Activated CD4-positive, alpha-beta memory T cell treated with anti-CD3 and anti-CD28 coated beads, Interleukin-2, amount 10 ng/mL, durations not matched to agents 7 days and 5 days (primary cell): ENCODE results near the gene NASP. TPM values are rescaled to one million over a fixed set of nuclear protein-coding genes. Genes with fewer than 3 reads are reported as not detected.
A peak's percentile ranks its signal among the peaks of the same experiment; 100 is the strongest.

ENCODE experiments used
- CTCF ChIA-PET: fragments of 350-600 bp; sonication (Branson Sonifier 250); formaldehyde crosslinking; loops from one replicate; lab custom pipeline; 2021; ENCODE audit warnings: antibody characterized with exemption, inconsistent platforms; lab: Charles Lee
- POLR2A ChIA-PET: fragments of 350-600 bp; sonication (Branson Sonifier 250); formaldehyde crosslinking; loops from one replicate; lab custom pipeline; 2021; ENCODE audit warnings: antibody characterized with exemption; lab: Charles Lee
- DNase-seq: peaks from one replicate; pipeline ENCODE4 v3.0.0-alpha.2; 2020
- H3K27ac Mint-ChIP-seq: one replicate; pipeline ENCODE4 v1.8.0; 2021; ENCODE audit warnings: mild to moderate bottlenecking, mixed read lengths
- H3K27me3 Mint-ChIP-seq: one replicate; pipeline ENCODE4 v1.8.0; 2021; ENCODE audit warnings: mixed read lengths
- H3K36me3 Mint-ChIP-seq: one replicate; pipeline ENCODE4 v1.8.0; 2021; ENCODE audit warnings: low read depth, mixed read lengths
- H3K4me1 Mint-ChIP-seq: one replicate; pipeline ENCODE4 v1.8.0; 2021; ENCODE audit warnings: mixed read lengths
- H3K4me3 Mint-ChIP-seq: one replicate; pipeline ENCODE4 v1.8.0; 2021; ENCODE audit warnings: mild to moderate bottlenecking, mixed read lengths
- H3K9me3 Mint-ChIP-seq: one replicate; pipeline ENCODE4 v1.8.0; 2021; ENCODE audit warnings: mixed read lengths
- total RNA-seq, 2 experiments: library from RNA; stranded (reverse); gene quantifications; one replicate each; pipeline ENCODE4 v1.2.3, GENCODE V29; 2021

NASP gene, protein sequence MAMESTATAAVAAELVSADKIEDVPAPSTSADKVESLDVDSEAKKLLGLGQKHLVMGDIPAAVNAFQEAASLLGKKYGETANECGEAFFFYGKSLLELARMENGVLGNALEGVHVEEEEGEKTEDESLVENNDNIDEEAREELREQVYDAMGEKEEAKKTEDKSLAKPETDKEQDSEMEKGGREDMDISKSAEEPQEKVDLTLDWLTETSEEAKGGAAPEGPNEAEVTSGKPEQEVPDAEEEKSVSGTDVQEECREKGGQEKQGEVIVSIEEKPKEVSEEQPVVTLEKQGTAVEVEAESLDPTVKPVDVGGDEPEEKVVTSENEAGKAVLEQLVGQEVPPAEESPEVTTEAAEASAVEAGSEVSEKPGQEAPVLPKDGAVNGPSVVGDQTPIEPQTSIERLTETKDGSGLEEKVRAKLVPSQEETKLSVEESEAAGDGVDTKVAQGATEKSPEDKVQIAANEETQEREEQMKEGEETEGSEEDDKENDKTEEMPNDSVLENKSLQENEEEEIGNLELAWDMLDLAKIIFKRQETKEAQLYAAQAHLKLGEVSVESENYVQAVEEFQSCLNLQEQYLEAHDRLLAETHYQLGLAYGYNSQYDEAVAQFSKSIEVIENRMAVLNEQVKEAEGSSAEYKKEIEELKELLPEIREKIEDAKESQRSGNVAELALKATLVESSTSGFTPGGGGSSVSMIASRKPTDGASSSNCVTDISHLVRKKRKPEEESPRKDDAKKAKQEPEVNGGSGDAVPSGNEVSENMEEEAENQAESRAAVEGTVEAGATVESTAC
- 100 to 1,000 TPM; 166 to 172 TPM for total RNA-seq

DNA sequence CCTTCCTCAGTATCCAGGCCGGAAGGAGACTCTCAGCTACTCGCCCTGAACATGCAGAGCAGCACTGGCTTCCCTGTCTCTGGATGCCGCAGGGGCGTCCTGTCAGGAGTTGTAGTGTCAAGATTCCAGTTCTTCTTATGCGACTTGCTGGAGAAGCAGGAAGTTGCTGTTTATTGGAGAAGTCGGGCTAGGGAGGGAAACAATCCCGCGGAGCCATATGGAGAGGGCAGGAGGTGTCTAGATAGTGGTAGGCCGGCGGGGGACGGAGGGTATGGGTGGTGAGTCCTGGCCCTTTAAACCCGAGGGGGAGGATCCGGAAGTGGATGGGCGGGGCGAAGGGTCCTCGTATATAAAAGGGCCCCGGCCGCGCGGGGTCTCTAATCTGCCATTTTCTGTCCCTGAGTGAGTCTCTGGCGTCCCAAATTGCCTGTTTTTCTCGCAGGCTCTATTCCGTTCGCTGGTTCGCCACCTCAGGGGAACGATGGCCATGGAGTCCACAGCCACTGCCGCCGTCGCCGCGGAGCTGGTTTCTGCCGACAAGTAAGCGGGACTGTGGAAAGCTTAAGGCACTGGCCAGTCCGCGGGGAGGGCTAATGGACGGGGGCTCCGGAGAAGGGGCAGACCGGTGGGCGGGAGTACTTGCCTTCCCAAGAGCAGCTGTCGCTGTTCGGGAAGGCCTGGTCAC, at the start of gene NASP:
Gene NASP (plus strand): TSS at position 376 of the 685 bp plus-strand sequence. CDS start 106 bp downstream, at position 482.
- peak within 1 kb of the TSS; percentile 88 for H3K4me3 Mint-ChIP-seq
- CTCF ChIA-PET = interaction anchor here (0.5 to 3.0 kb wide), 15 partner anchors 15 to 281 kb away, joined by 3 to 13 read pairs (median 6); partner anchors contain the start of genes CCDC163, MMACHC, MUTYH and PRDX1
- no peaks in the 10 kb centered on the region for H3K27me3 Mint-ChIP-seq
- POLR2A ChIA-PET = interaction anchor here (0.6 to 7.7 kb wide), 34 partner anchors 8 to 862 kb away, joined by 3 to 83 read pairs (median 5); partner anchors contain the start of genes AKR1A1, CCDC163, GPBP1L1 and HECTD3
- no peaks in the 10 kb centered on the region for H3K9me3 Mint-ChIP-seq
- DNase-seq = peak; percentile 92
- peak within 1 kb of the TSS; percentile 98 for H3K27ac Mint-ChIP-seq
- peaks cover 31% of the 10 kb centered on the region for H3K4me1 Mint-ChIP-seq
- H3K36me3 Mint-ChIP-seq = peaks cover 2% of the 10 kb centered on the region

- H3K36me3 Mint-ChIP-seq = no peaks in the 10 kb centered on the region
- H3K27me3 Mint-ChIP-seq = peaks cover 3% of the 10 kb centered on the region
- DNase-seq = no peak
These were observed 47.7 kb upstream of the NASP start for GRCh38 chr1:45535988-45536766.

GRCh38 chr1:45536886-45537285, 47.0 kb upstream of the NASP start:
- H3K9me3 Mint-ChIP-seq = no peaks in the 10 kb centered on the region
- H3K27me3 Mint-ChIP-seq = peaks cover 3% of the 10 kb centered on the region
- no peak for DNase-seq
- no peak overlapping the region for H3K27ac Mint-ChIP-seq
- no peak overlapping the region for H3K4me3 Mint-ChIP-seq
- H3K4me1 Mint-ChIP-seq = peaks cover 19% of the 10 kb centered on the region
- no peaks in the 10 kb centered on the region for H3K36me3 Mint-ChIP-seq
- CTCF ChIA-PET = interaction anchor here (0.7 to 1.7 kb wide), 4 partner anchors 14 to 34 kb away, joined by 3 to 7 read pairs (median 4); partner anchors contain the start of genes AKR1A1 and PRDX1
- POLR2A ChIA-PET = interaction anchor here (1.0 to 5.6 kb wide), 6 partner anchors 8 to 33 kb away, joined by 4 to 63 read pairs (median 6); partner anchors contain the start of genes AKR1A1 and PRDX1

More at GRCh38 chr1:45535988-45536766, 47.7 kb upstream of the NASP start:
- ChIA-PET CTCF (interaction anchor here (0.7 to 1.7 kb wide), 5 partner anchors 9 to 34 kb away, joined by 3 to 7 read pairs (median 4); partner anchors contain the start of genes AKR1A1 and PRDX1), POLR2A (interaction anchor here (1.0 to 5.6 kb wide), 6 partner anchors 9 to 34 kb away, joined by 4 to 63 read pairs (median 6); partner anchors contain the start of genes AKR1A1 and PRDX1)
- Mint-ChIP-seq H3K27ac (no peak overlapping the region), H3K9me3 (no peaks in the 10 kb centered on the region), H3K4me1 (peaks cover 21% of the 10 kb centered on the region), H3K4me3 (no peak overlapping the region)

- POLR2A ChIA-PET = interaction anchor here (2.0 to 2.9 kb wide), 2 partner anchors 9 to 20 kb away, joined by 12 to 17 read pairs; partner anchors contain the start of genes AKR1A1 and PRDX1
- H3K27ac Mint-ChIP-seq = no peak overlapping the region
- no peaks in the 10 kb centered on the region for H3K36me3 Mint-ChIP-seq
- H3K4me1 Mint-ChIP-seq = peaks cover 45% of the 10 kb centered on the region
- no peak overlapping the region for H3K4me3 Mint-ChIP-seq
- H3K27me3 Mint-ChIP-seq = peaks cover 6% of the 10 kb centered on the region
- no peaks in the 10 kb centered on the region for H3K9me3 Mint-ChIP-seq
- CTCF ChIA-PET = no interaction called here
- DNase-seq = no peak
These were observed 42.6 kb upstream of the NASP start for GRCh38 chr1:45541193-45541592.

- Mint-ChIP-seq H3K36me3 (no peaks in the 10 kb centered on the region), H3K4me3 (no peak overlapping the region), H3K4me1 (peaks cover 34% of the 10 kb centered on the region), H3K9me3 (no peaks in the 10 kb centered on the region), H3K27ac (no peak overlapping the region), H3K27me3 (peaks cover 9% of the 10 kb centered on the region)
- DNase-seq = no peak
- CTCF ChIA-PET = interaction anchor here (0.9 to 1.8 kb wide), 2 partner anchors 21 to 30 kb away, joined by 3 to 5 read pairs; partner anchors contain the start of gene PRDX1
- POLR2A ChIA-PET = interaction anchor here (2.0 to 7.9 kb wide), 2 partner anchors 8 to 21 kb away, joined by 12 to 89 read pairs; partner anchors contain the start of genes AKR1A1 and PRDX1
These were observed 41.2 kb upstream of the NASP start for GRCh38 chr1:45542591-45542990.

- H3K4me1 Mint-ChIP-seq = peaks cover 34% of the 10 kb centered on the region
- H3K27me3 Mint-ChIP-seq = peaks cover 9% of the 10 kb centered on the region
- peak overlapping the region; percentile 14 for H3K4me3 Mint-ChIP-seq
- H3K36me3 Mint-ChIP-seq = no peaks in the 10 kb centered on the region
- no peaks in the 10 kb centered on the region for H3K9me3 Mint-ChIP-seq
- POLR2A ChIA-PET = interaction anchor here (0.6 to 7.9 kb wide), 10 partner anchors 9 to 813 kb away, joined by 3 to 89 read pairs (median 5); partner anchors contain the start of genes MUTYH, NASP, PRDX1 and RNU5D-1
- CTCF ChIA-PET = interaction anchor here (0.6 to 1.8 kb wide), 5 partner anchors 20 to 529 kb away, joined by 3 to 7 read pairs (median 3); partner anchors contain the start of gene PRDX1
- H3K27ac Mint-ChIP-seq = peak overlapping the region; percentile 26
- DNase-seq = peak; percentile 75
These were observed 40.0 kb upstream of the NASP start for GRCh38 chr1:45543581-45544417.

DNA sequence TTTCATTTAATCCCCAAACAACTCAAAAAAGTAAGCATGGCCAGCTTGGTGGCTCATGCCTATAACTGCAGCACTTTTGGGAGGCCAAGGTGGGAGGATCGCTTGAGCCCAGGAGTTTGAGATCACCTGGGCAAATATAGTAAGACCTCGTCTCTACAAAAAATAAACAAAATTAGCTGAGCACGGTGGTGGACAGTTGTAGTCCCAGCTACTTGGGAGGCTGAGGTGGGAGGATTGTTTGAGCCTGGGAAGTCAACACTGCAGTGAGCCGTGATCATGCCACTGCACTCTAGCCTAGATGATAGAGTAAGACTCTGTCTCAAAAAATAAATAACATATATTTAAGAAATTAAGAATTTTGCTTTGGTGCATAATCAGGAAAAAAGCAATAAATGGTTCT, 39.3 kb upstream of the NASP start:
- no peak for DNase-seq
- POLR2A ChIA-PET = interaction anchor here (0.8 to 7.9 kb wide), 13 partner anchors 9 to 823 kb away, joined by 3 to 89 read pairs (median 5); partner anchors contain the start of genes MUTYH, NASP, PRDX1 and RNU5D-1
- Mint-ChIP-seq H3K4me3 (no peak overlapping the region), H3K4me1 (peaks cover 37% of the 10 kb centered on the region), H3K27ac (no peak overlapping the region), H3K27me3 (peaks cover 9% of the 10 kb centered on the region), H3K9me3 (no peaks in the 10 kb centered on the region), H3K36me3 (no peaks in the 10 kb centered on the region)
- CTCF ChIA-PET = interaction anchor here (0.6 to 1.6 kb wide), 4 partner anchors 9 to 530 kb away, joined by 3 to 7 read pairs (median 4); no protein-coding TSS in a partner anchor

GRCh38 chr1:45545019-45545493, 38.8 kb upstream of the NASP start:
- ChIA-PET POLR2A (interaction anchor here (0.6 to 7.9 kb wide), 13 partner anchors 9 to 824 kb away, joined by 3 to 89 read pairs (median 5); partner anchors contain the start of genes MUTYH, NASP, PRDX1 and RNU5D-1), CTCF (interaction anchor here (0.8 to 1.6 kb wide), 4 partner anchors 10 to 32 kb away, joined by 3 to 7 read pairs (median 4); partner anchors contain the start of gene PRDX1)
- Mint-ChIP-seq H3K4me3 (no peak overlapping the region), H3K27me3 (peaks cover 9% of the 10 kb centered on the region), H3K9me3 (no peaks in the 10 kb centered on the region), H3K36me3 (no peaks in the 10 kb centered on the region), H3K27ac (no peak overlapping the region), H3K4me1 (peaks cover 37% of the 10 kb centered on the region)
- DNase-seq = no peak

- peaks cover 2% of the 10 kb centered on the region for H3K36me3 Mint-ChIP-seq
- POLR2A ChIA-PET = interaction anchor here (0.6 to 7.9 kb wide), 10 partner anchors 10 to 824 kb away, joined by 3 to 89 read pairs (median 5); partner anchors contain the start of genes MUTYH, NASP, PRDX1 and RNU5D-1
These were observed 38.1 kb upstream of the NASP start for GRCh38 chr1:45545553-45546310.

More at GRCh38 chr1:45545553-45546310, 38.1 kb upstream of the NASP start:
- H3K4me1 Mint-ChIP-seq = peaks cover 43% of the 10 kb centered on the region
- no peak overlapping the region for H3K4me3 Mint-ChIP-seq
- CTCF ChIA-PET = interaction anchor here (0.8 to 1.6 kb wide), 4 partner anchors 10 to 33 kb away, joined by 3 to 7 read pairs (median 4); partner anchors contain the start of gene PRDX1
- no peak overlapping the region for H3K27ac Mint-ChIP-seq
- H3K27me3 Mint-ChIP-seq = peaks cover 9% of the 10 kb centered on the region
- no peak for DNase-seq
- H3K9me3 Mint-ChIP-seq = no peaks in the 10 kb centered on the region
